GM21381 (cell line): ENCODE results near the gene CLK4.

Source experiments
- ATAC-seq: cut with Tn5 transposase; IDR thresholded peaks from one replicate; pipeline ENCODE4 v1.9.1; 2021; ENCODE audit warnings: mild to moderate bottlenecking, moderate library complexity; ENCODE audit not compliant: unreplicated experiment

CLK4 gene

DNA sequence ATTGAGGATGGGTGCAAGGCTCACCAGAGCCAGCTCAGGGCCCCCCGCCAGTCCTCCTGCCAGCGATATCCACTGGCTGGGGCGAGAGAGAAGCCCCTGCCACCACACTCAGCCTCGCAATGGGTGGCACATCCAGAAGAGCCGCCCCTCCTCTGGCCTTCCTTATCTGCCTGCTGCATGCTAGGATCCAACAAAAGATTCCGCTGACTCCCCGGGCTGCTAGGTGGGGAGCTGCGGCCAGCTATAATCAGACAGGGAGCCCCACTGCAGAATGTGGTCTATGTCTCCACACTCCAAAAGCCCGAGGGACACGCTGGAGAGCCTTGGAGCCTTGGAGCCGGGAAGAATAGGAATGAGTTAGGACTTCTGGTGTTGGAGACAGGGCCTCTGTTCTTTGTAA lies 69.4 kb downstream of the CLK4 start:
- no peak for ATAC-seq

DNA sequence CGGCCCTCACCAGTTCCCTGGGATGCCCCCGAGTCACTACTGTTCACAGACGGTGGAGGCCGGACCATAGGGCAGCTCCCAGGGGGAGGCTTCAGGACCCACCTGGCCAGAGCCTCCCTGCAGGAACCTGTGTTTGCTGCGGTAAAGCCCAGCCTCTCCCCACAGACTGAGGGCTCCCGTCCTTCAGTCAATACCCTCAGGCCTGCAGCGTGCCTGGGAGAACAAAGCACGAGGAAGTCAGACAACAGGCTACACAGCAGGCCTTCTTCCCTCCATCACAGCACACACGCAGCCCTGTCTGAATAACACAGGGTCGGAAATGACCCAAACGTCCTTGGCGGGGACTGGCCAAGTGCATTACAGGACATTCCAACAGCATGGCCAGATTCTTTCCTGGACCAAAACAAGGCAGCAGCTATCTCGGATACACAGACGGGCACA lies 71.1 kb downstream of the CLK4 start:
- no peak for ATAC-seq

DNA sequence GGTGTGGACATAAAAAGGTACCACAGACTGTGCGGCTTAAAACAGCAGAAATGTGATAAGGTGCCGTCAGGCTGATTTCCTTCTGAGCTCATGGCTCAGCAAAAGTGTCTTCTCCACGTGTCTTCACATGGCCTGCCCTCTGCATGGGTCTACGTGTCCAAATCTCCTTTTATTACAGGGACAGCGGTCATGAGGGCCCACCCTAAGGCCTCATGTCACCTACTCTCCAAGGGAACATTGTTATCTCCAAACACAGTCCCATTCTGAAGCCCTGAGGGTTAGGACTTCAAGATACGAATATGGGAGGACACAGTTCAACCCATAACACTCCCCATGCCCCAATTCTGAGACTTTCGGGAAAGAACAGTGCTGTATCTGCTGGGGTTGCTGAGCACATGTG lies 71.8 kb downstream of the CLK4 start:
- no peak for ATAC-seq

DNA sequence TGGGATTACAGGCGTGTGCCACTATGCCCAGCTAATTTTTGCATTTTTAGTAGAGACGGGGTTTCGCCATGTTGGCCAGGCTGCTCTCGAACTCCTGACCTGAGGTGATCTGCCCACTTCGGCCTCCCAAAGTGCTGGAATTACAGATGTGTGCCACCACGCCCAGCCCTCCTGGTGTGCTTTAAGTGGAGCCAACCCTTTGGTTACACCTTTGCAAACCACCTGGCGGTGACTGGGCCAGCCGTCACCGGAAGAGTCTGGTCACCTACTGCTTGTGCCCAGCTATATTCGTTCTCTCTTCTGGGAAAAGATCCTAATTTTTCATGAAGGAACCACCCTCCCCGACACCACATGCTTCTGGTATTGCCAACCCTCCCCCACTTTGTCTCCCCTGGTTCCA lies 72.5 kb downstream of the CLK4 start:
- ATAC-seq, result no peak

DNA sequence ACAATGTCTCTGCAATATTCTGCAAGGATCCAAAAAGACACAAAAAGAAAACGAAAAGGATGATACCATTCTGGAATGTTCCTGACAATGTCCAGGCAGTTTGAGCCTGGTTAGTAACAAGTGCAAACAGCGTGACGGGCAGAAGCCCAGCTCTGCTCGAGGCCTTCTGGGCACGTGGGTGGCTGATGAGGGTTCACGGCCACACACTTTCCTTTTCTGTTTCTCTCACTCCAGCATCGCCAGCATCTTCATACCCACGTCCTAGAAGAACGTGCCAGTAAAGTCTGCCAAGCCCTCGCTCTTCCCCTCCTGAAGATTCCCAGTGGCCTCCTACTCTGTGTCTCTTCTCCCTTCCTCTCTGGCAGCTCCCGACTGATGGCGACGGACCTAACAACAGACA lies 73.3 kb downstream of the CLK4 start:
- ATAC-seq, result no peak
